Sigmoid colon (tissue), 3 donors: ENCODE data around the gene CLCN5.

Experiments used
- CTCF ChIP-seq, 4 experiments: fragments of 450-650 bp in 3 of 4; fragments of 200-600 bp in 1 of 4; IDR thresholded peaks; one replicate each; pipeline ENCODE4 v1.5.1; 2016 to 2019; ENCODE audit warnings: antibody characterized with exemption in 4 of 4, mild to moderate bottlenecking in 3 of 4, moderate library complexity in 2 of 4
- POLR2A ChIP-seq, 2 donors: fragments of 450-650 bp; IDR thresholded peaks; one replicate each; pipeline ENCODE4 v1.6.1; 2016; ENCODE audit warnings: antibody characterized with exemption in 2 of 2, mild to moderate bottlenecking in 2 of 2, moderate library complexity in 2 of 2

- TF ChIP-seq CTCF (IDR thresholded peaks at IDR 0.05) = no peak
- no peak for TF ChIP-seq POLR2A (IDR thresholded peaks at IDR 0.05)
These were observed 145.8 kb downstream of the CLCN5 start for GRCh38 chrX:50068285-50068563.
